CD4-positive, alpha-beta memory T cell (primary cell): Measurements from ENCODE around the gene CYB5R2. TPM values are rescaled to one million over a fixed set of nuclear protein-coding genes. Genes with fewer than 3 reads are reported as not detected.

Experiments
- CTCF ChIA-PET: fragments of 350-600 bp; sonication (Branson Sonifier 250); formaldehyde crosslinking; loops from one replicate; lab custom pipeline; 2021; ENCODE audit warnings: inconsistent platforms; ENCODE audit not compliant: partially characterized antibody; lab: Charles Lee
- POLR2A ChIA-PET: fragments of 350-600 bp; sonication (Branson Sonifier 250); formaldehyde crosslinking; loops from one replicate; lab custom pipeline; 2021; ENCODE audit not compliant: partially characterized antibody; lab: Charles Lee
- DNase-seq, 5 donors: peaks; one replicate each; pipeline versions ENCODE4 v3.0.0 to v3.0.0-alpha.2; 2020 to 2022; ENCODE audit warnings: mixed read lengths in 1 of 5
- H3K27ac ChIP-seq: one replicate; pipeline ENCODE4 v1.7.0; 2013; ENCODE audit warnings: low read depth, low read length
- H3K27me3 ChIP-seq: 2 replicates; pipeline ENCODE4 v1.7.0; 2013; ENCODE audit warnings: mild to moderate bottlenecking, low read length, moderate library complexity; ENCODE audit not compliant: insufficient read depth
- H3K36me3 ChIP-seq: 2 replicates; pipeline ENCODE4 v1.7.0; 2013; ENCODE audit warnings: mild to moderate bottlenecking, low read length, moderate library complexity; ENCODE audit not compliant: insufficient read depth
- H3K4me1 ChIP-seq: 2 replicates; pipeline ENCODE4 v1.7.0; 2013; ENCODE audit warnings: mild to moderate bottlenecking, low read length, moderate library complexity; ENCODE audit not compliant: insufficient read depth
- H3K4me3 ChIP-seq, 2 donors: one replicate each; pipeline ENCODE4 v1.7.0; 2013; ENCODE audit warnings: low read length in 2 of 2, mild to moderate bottlenecking in 1 of 2
- H3K9me3 ChIP-seq, 2 donors: one replicate each; pipeline ENCODE4 v1.7.0; 2013; ENCODE audit warnings: low read length in 2 of 2, control low read depth in 1 of 2; ENCODE audit not compliant: control insufficient read depth in 1 of 2
- H3K27ac Mint-ChIP-seq, 7 donors: one replicate each; pipeline ENCODE4 v1.8.0; 2020 to 2021; ENCODE audit warnings: mixed read lengths in 7 of 7, mild to moderate bottlenecking in 6 of 7, inconsistent platforms in 3 of 7, moderate library complexity in 3 of 7
- H3K27me3 Mint-ChIP-seq, 2 donors: one replicate each; pipeline ENCODE4 v1.8.0; 2020 to 2021; ENCODE audit warnings: mixed read lengths in 2 of 2
- H3K36me3 Mint-ChIP-seq, 2 donors: one replicate each; pipeline ENCODE4 v1.8.0; 2020 to 2021; ENCODE audit warnings: mixed read lengths in 2 of 2, inconsistent platforms in 1 of 2, mild to moderate bottlenecking in 1 of 2
- H3K4me1 Mint-ChIP-seq, 4 donors: one replicate each; pipeline ENCODE4 v1.8.0; 2020 to 2021; ENCODE audit warnings: mixed read lengths in 4 of 4, mild to moderate bottlenecking in 1 of 4
- H3K4me3 Mint-ChIP-seq, 8 donors: one replicate each; pipeline ENCODE4 v1.8.0; 2020 to 2021; ENCODE audit warnings: mixed read lengths in 8 of 8, mild to moderate bottlenecking in 7 of 8, moderate library complexity in 6 of 8, inconsistent platforms in 3 of 8
- H3K9me3 Mint-ChIP-seq, 8 donors: one replicate each; pipeline ENCODE4 v1.8.0; 2020 to 2021; ENCODE audit warnings: mixed read lengths in 8 of 8, mild to moderate bottlenecking in 5 of 8, inconsistent platforms in 3 of 8, moderate library complexity in 1 of 8
- intact Hi-C: fragments of 100-400 bp; cut with micrococcal nuclease; formaldehyde crosslinking; loops from one replicate; pipeline ENCODE4 v1.15.1; 2023
- polyA plus RNA-seq, 2 donors: library from polyadenylated mRNA; unstranded; fragments of 300-500 nt; fragmentation: Illumina TruSeq; gene quantifications; one replicate each; pipeline ENCODE4 v1.2.3, GENCODE V29; 2021
- total RNA-seq, 2 experiments: library from RNA; stranded (reverse); gene quantifications; one replicate each; pipeline ENCODE4 v1.2.3, GENCODE V29; 2021

The CYB5R2 gene
- total and polyA plus RNA-seq, 4 experiments from 2014 or later, result 0.17 TPM; not detected in 3

GRCh38 chr11:7632211-7632610 lies 41.1 kb downstream of the CYB5R2 start:
- POLR2A ChIA-PET, result no interaction called here
- no peaks in the 10 kb centered on the region for H3K27me3 ChIP-seq
- DNase-seq, result no peak
- no peak overlapping the region for H3K4me3 Mint-ChIP-seq
- H3K36me3 Mint-ChIP-seq, result peaks cover 76 to 92% of the 10 kb centered on the region in 2 donors
- H3K4me1 ChIP-seq, result no peaks in the 10 kb centered on the region
- H3K36me3 ChIP-seq, result no peaks in the 10 kb centered on the region
- H3K9me3 ChIP-seq, result no peaks in the 10 kb centered on the region
- H3K4me1 Mint-ChIP-seq, result no peaks in the 10 kb centered on the region
- no peak overlapping the region for H3K4me3 ChIP-seq
- no peaks in the 10 kb centered on the region for H3K27me3 Mint-ChIP-seq
- H3K27ac ChIP-seq, result no peak overlapping the region
- CTCF ChIA-PET, result interaction anchor here (1.1 to 1.2 kb wide), 2 partner anchors 13 to 33 kb away, joined by 3 read pairs; no protein-coding TSS in a partner anchor
- no peak overlapping the region for H3K27ac Mint-ChIP-seq
- no peaks in the 10 kb centered on the region for H3K9me3 Mint-ChIP-seq
- intact Hi-C loops, result no loop called here

GRCh38 chr11:7630002-7630401 lies 43.3 kb downstream of the CYB5R2 start:
- H3K4me3 Mint-ChIP-seq, result no peak overlapping the region
- Histone ChIP-seq H3K27me3 (no peaks in the 10 kb centered on the region), H3K9me3 (no peaks in the 10 kb centered on the region), H3K27ac (no peak overlapping the region), H3K4me3 (no peak overlapping the region), H3K36me3 (no peaks in the 10 kb centered on the region), H3K4me1 (no peaks in the 10 kb centered on the region)
- ChIA-PET CTCF (interaction anchor here (1.1 kb wide), 1 partner anchor 65 kb away, joined by 4 read pairs; no protein-coding TSS in a partner anchor), POLR2A (no interaction called here)
- H3K4me1 Mint-ChIP-seq, result no peaks in the 10 kb centered on the region
- H3K9me3 Mint-ChIP-seq, result no peaks in the 10 kb centered on the region
- no peak for DNase-seq
- intact Hi-C loops, result no loop called here
- H3K27ac Mint-ChIP-seq, result no peak overlapping the region
- no peaks in the 10 kb centered on the region for H3K27me3 Mint-ChIP-seq
- peaks cover 75 to 82% of the 10 kb centered on the region in 2 donors for H3K36me3 Mint-ChIP-seq

DNA sequence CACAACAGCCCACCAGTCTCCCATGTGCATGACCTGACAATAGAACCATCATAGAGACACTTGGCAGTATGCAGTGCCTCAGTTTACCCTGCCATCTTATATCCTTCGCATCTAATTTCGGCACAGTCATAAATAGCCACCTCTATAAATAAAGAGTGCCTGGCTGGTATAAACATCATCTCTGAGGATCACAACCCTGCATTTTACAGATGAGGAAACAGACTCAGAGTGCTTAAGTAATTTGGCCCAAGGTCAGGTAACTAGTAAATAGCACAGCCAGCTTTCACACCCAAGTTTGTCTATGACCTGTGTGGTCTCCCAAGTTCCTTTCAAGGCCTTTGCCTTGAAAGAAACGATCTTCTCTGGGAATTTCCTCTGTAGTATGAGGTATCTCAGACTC lies 44.6 kb downstream of the CYB5R2 start:
- Histone ChIP-seq H3K27me3 (no peaks in the 10 kb centered on the region), H3K4me1 (no peaks in the 10 kb centered on the region), H3K27ac (no peak overlapping the region), H3K36me3 (no peaks in the 10 kb centered on the region), H3K9me3 (no peaks in the 10 kb centered on the region), H3K4me3 (no peak overlapping the region)
- Mint-ChIP-seq H3K36me3 (peaks cover 73 to 78% of the 10 kb centered on the region in 2 donors), H3K4me1 (no peaks in the 10 kb centered on the region), H3K9me3 (no peaks in the 10 kb centered on the region), H3K4me3 (no peak overlapping the region), H3K27ac (no peak overlapping the region), H3K27me3 (no peaks in the 10 kb centered on the region)
- CTCF ChIA-PET, result interaction anchor here (1.2 kb wide), 1 partner anchor 186 kb away, joined by 3 read pairs; no protein-coding TSS in a partner anchor
- POLR2A ChIA-PET, result no interaction called here
- intact Hi-C loops, result no loop called here
- no peak for DNase-seq

- Mint-ChIP-seq H3K27me3 (no peaks in the 10 kb centered on the region), H3K4me1 (no peaks in the 10 kb centered on the region), H3K9me3 (no peaks in the 10 kb centered on the region), H3K4me3 (no peak overlapping the region), H3K27ac (peak overlapping the region in 1 of 7 donors; percentile 21), H3K36me3 (peaks cover 48 to 62% of the 10 kb centered on the region in 2 donors)
- Histone ChIP-seq H3K36me3 (no peaks in the 10 kb centered on the region), H3K27me3 (no peaks in the 10 kb centered on the region), H3K4me3 (no peak overlapping the region), H3K9me3 (no peaks in the 10 kb centered on the region), H3K27ac (no peak overlapping the region), H3K4me1 (no peaks in the 10 kb centered on the region)
- intact Hi-C loops, result no loop called here
- ChIA-PET POLR2A (no interaction called here), CTCF (no interaction called here)
- no peak for DNase-seq
Observed at GRCh38 chr11:7622721-7623120, 50.6 kb downstream of the CYB5R2 start.

DNA sequence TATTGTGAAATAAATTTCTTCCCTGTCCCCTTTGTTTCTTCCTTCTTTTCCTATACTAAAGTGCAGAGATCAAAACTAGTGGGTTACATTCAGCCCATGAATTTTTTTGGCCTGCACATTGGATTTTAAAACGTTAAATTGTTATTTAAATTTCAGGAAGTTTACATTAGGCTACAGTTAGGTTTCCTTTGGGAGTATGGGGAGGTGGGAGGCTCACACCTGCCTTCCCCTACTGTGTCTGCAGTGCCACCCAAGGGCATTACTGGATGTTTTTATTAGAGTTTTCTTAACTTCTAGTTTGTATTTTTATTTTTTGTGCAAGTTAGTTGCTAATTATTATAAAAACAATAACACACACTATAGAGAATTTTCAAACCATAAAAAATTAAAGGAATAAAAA lies 51.7 kb downstream of the CYB5R2 start:
- Mint-ChIP-seq H3K4me1 (no peaks in the 10 kb centered on the region), H3K4me3 (no peak overlapping the region), H3K36me3 (peaks cover 46 to 63% of the 10 kb centered on the region in 2 donors), H3K27ac (no peak overlapping the region), H3K27me3 (no peaks in the 10 kb centered on the region), H3K9me3 (no peaks in the 10 kb centered on the region)
- Histone ChIP-seq H3K36me3 (no peaks in the 10 kb centered on the region), H3K27ac (no peak overlapping the region), H3K9me3 (no peaks in the 10 kb centered on the region), H3K27me3 (no peaks in the 10 kb centered on the region), H3K4me1 (no peaks in the 10 kb centered on the region), H3K4me3 (no peak overlapping the region)
- CTCF ChIA-PET, result no interaction called here
- DNase-seq, result no peak
- intact Hi-C loops, result no loop called here
- POLR2A ChIA-PET, result no interaction called here

DNA sequence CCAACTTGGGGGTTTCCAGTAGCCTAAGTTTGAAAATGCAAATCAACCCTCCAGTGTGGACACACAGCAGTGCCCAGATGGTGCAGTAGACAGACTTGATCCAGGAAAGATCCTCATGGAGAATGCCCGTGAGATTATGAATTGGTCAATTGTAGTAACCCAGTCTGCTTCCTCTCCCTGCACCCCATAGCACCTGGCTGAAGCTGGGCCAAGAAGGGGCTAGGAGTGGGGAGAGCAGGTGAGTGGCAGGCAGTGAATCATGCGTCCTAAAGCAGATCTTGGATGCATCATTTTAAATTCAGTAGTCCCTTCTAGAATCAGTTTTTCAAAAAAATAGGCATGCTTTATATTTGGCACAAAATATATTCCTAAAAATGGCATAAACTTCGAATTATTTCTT lies 52.2 kb downstream of the CYB5R2 start:
- H3K27ac Mint-ChIP-seq, result no peak overlapping the region

DNA sequence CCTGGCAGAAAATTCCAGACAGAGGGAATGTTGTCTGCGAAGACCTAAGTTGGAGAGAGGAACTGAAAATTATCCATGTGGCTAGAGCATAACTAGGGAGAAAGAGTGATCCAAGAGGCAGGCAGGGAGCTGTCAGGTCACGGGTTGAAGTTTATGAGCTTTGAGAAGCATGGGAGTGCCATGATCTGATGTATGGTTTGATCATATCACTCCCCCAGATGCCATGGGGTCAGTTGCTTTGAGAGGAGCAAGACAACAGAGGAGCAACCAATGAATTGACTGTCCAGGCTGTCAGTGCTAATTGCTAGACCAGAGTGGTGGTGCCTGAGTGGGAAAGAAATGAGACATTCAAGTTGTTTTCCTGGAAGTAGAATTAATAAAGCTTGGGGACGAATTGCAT lies 54.0 kb downstream of the CYB5R2 start:
- H3K9me3 Mint-ChIP-seq, result no peaks in the 10 kb centered on the region
- Histone ChIP-seq H3K36me3 (no peaks in the 10 kb centered on the region), H3K27me3 (no peaks in the 10 kb centered on the region), H3K27ac (no peak overlapping the region), H3K9me3 (no peaks in the 10 kb centered on the region), H3K4me3 (no peak overlapping the region), H3K4me1 (no peaks in the 10 kb centered on the region)
- H3K27ac Mint-ChIP-seq, result no peak overlapping the region
- no peaks in the 10 kb centered on the region for H3K27me3 Mint-ChIP-seq
- ChIA-PET POLR2A (no interaction called here), CTCF (interaction anchor here (1.0 to 1.2 kb wide), 2 partner anchors 13 to 48 kb away, joined by 3 read pairs; no protein-coding TSS in a partner anchor)
- peaks cover 42 to 59% of the 10 kb centered on the region in 2 donors for H3K36me3 Mint-ChIP-seq
- intact Hi-C loops, result no loop called here
- H3K4me1 Mint-ChIP-seq, result no peaks in the 10 kb centered on the region
- H3K4me3 Mint-ChIP-seq, result no peak overlapping the region
- DNase-seq, result no peak

More for the DNA sequence above, 52.2 kb downstream of the CYB5R2 start:
- Mint-ChIP-seq H3K4me3 (no peak overlapping the region), H3K36me3 (peaks cover 46 to 62% of the 10 kb centered on the region in 2 donors), H3K27me3 (no peaks in the 10 kb centered on the region), H3K4me1 (no peaks in the 10 kb centered on the region), H3K9me3 (no peaks in the 10 kb centered on the region)
- H3K36me3 ChIP-seq, result no peaks in the 10 kb centered on the region
- H3K27ac ChIP-seq, result no peak overlapping the region
- no peaks in the 10 kb centered on the region for H3K27me3 ChIP-seq
- POLR2A ChIA-PET, result no interaction called here
- intact Hi-C loops, result no loop called here
- CTCF ChIA-PET, result no interaction called here
- DNase-seq, result no peak
- no peak overlapping the region for H3K4me3 ChIP-seq
- no peaks in the 10 kb centered on the region for H3K4me1 ChIP-seq
- H3K9me3 ChIP-seq, result no peaks in the 10 kb centered on the region

DNA sequence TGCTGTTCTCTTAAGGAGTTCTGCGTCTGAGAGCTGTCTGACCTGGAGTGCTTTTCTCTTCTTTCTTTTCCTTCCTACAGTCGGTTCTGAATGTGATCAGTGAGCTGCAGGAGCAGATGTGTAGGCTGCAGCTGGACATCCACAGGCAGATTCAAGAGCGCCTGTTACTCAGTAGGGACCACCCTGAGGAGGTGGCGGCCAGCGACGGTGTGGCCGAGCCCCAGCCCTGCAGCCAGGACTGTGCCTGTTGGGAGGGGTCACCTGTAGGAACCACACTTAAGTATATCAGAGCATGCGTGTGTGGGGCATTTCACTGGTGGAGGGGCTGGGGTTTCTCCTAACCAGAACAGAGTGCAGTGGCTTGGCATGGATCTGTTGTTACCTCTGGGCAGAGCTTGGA lies 56.3 kb downstream of the CYB5R2 start:
- H3K27me3 Mint-ChIP-seq, result no peaks in the 10 kb centered on the region
- Histone ChIP-seq H3K36me3 (no peaks in the 10 kb centered on the region), H3K4me1 (no peaks in the 10 kb centered on the region), H3K9me3 (no peaks in the 10 kb centered on the region), H3K4me3 (no peak overlapping the region), H3K27me3 (no peaks in the 10 kb centered on the region), H3K27ac (no peak overlapping the region)
- peaks cover 40 to 63% of the 10 kb centered on the region in 2 donors for H3K36me3 Mint-ChIP-seq
- no peak overlapping the region for H3K4me3 Mint-ChIP-seq
- no peaks in the 10 kb centered on the region for H3K9me3 Mint-ChIP-seq
- intact Hi-C loops, result no loop called here
- no peak overlapping the region for H3K27ac Mint-ChIP-seq
- CTCF ChIA-PET, result no interaction called here
- POLR2A ChIA-PET, result no interaction called here
- no peak for DNase-seq
- no peaks in the 10 kb centered on the region for H3K4me1 Mint-ChIP-seq
